HEK293T (cell line): Measurements from ENCODE around the gene POU6F2.

ENCODE experiments used
- CTCF ChIA-PET: fragments of 350-600 bp; formaldehyde crosslinking; extraction: SDS; loops from one replicate; lab custom pipeline; 2021; ENCODE audit warnings: antibody characterized with exemption, inconsistent platforms; lab: Yijun Ruan, JAX
- POLR2A ChIA-PET: fragments of 350-600 bp; formaldehyde crosslinking; extraction: SDS; loops from one replicate; lab custom pipeline; 2020; ENCODE audit warnings: antibody characterized with exemption, inconsistent platforms; lab: Yijun Ruan, JAX
- DNase-seq: peaks from one replicate; pipeline ENCODE4 v3.0.0; 2012; ENCODE audit warnings: mixed read lengths; ENCODE audit errors: extremely low spot score
- ARNT ChIP-seq: fragments of 450-650 bp; IDR thresholded peaks from 2 replicates; pipeline ENCODE4 v1.6.1; 2017; ENCODE audit warnings: mild to moderate bottlenecking
- BHLHE40 ChIP-seq: fragments of 450-650 bp; IDR thresholded peaks from 2 replicates; pipeline ENCODE4 v1.6.1; 2016; ENCODE audit warnings: mild to moderate bottlenecking, moderate library complexity, borderline replicate concordance
- CTBP1 ChIP-seq: fragments of 450-650 bp; IDR thresholded peaks from 2 replicates; pipeline ENCODE4 v1.6.1; 2016; ENCODE audit warnings: borderline replicate concordance
- ELF4 ChIP-seq: fragments of 450-650 bp; IDR thresholded peaks from 2 replicates; pipeline ENCODE4 v1.6.1; 2017; ENCODE audit warnings: antibody characterized with exemption
- FOXA1 ChIP-seq: fragments of 450-650 bp; IDR thresholded peaks from 2 replicates; pipeline ENCODE4 v1.6.1; 2016; ENCODE audit warnings: mild to moderate bottlenecking
- FOXK2 ChIP-seq: fragments of 450-650 bp; IDR thresholded peaks from 2 replicates; pipeline ENCODE4 v1.6.1; 2016; ENCODE audit warnings: mild to moderate bottlenecking
- FOXM1 ChIP-seq: fragments of 450-650 bp; IDR thresholded peaks from 2 replicates; pipeline ENCODE4 v1.6.1; 2017; ENCODE audit warnings: mild to moderate bottlenecking, borderline replicate concordance
- HDGF ChIP-seq: fragments of 450-650 bp; IDR thresholded peaks from 2 replicates; pipeline ENCODE4 v1.6.1; 2017; ENCODE audit warnings: antibody characterized with exemption, borderline replicate concordance
- L3MBTL2 ChIP-seq: fragments of 450-650 bp; conservative IDR thresholded peaks from 2 replicates; pipeline ENCODE4 v1.6.1; 2016; ENCODE audit warnings: mild to moderate bottlenecking
- LEF1 ChIP-seq: fragments of 450-650 bp; IDR thresholded peaks from 2 replicates; pipeline ENCODE4 v1.6.1; 2017; ENCODE audit warnings: mild to moderate bottlenecking, borderline replicate concordance
- NFRKB ChIP-seq: fragments of 450-650 bp; IDR thresholded peaks from 2 replicates; pipeline ENCODE4 v1.6.1; 2016; ENCODE audit warnings: mild to moderate bottlenecking, moderate library complexity
- SP1 ChIP-seq: fragments of 450-650 bp; IDR thresholded peaks from 2 replicates; pipeline ENCODE4 v1.6.1; 2017
- SUZ12 ChIP-seq: fragments of 450-650 bp; IDR thresholded peaks from 2 replicates; pipeline ENCODE4 v1.6.1; 2016; ENCODE audit warnings: mild to moderate bottlenecking
- TARDBP ChIP-seq: fragments of 450-650 bp; IDR thresholded peaks from 2 replicates; pipeline ENCODE4 v1.6.1; 2016
- ZNF384 ChIP-seq: fragments of 450-650 bp; IDR thresholded peaks from 2 replicates; pipeline ENCODE4 v1.6.1; 2016
- TF ChIP-seq, protein P1 (sequence below): fragments of 450-650 bp; IDR thresholded peaks from 2 replicates; pipeline ENCODE4 v1.6.1; 2016

The POU6F2 gene

GRCh38 chr7:39073432-39073831, 95.7 kb downstream of the POU6F2 start:
- TF ChIP-seq HDGF (no peak), NFRKB (no peak), LEF1 (no peak), FOXM1 (no peak)
- ChIA-PET CTCF (no interaction called here), POLR2A (interaction anchor here (1.6 kb wide), 1 partner anchor 12 kb away, joined by 6 read pairs; no protein-coding TSS in a partner anchor)
- DNase-seq: peak; percentile 22

DNA sequence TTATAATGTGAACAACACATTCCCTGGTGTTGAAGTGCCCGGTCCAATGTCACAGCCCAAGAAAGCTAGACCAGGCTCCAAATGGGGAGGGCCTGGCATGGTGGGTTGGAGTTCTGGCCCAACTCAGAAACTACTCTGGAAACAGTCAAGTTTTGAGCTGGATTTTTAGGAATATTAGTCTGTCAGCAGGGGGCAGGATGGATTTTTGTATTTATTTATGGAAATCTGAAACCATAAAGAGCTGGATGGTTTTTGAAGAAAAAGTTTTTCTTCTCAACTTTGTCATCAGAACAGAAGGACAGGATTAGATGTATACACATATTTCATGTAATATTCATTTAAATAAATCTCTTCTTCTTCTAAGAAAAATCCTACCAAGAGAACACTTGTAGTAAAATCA, 97.5 kb downstream of the POU6F2 start:
- DNase-seq: no peak
- TF ChIP-seq FOXA1 (no peak), FOXK2 (no peak), FOXM1 (no peak), ARNT (no peak), LEF1 (no peak), L3MBTL2 (no peak), NFRKB (no peak), SUZ12 (no peak), ELF4 (no peak), SP1 (no peak), BHLHE40 (no peak), CTBP1 (no peak)
- CTCF ChIA-PET: interaction anchor here (0.6 to 1.5 kb wide), 2 partner anchors 10 to 237 kb away, joined by 3 to 4 read pairs; no protein-coding TSS in a partner anchor
- POLR2A ChIA-PET: interaction anchor here (0.9 kb wide), 1 partner anchor 10 kb away, joined by 3 read pairs; no protein-coding TSS in a partner anchor

DNA sequence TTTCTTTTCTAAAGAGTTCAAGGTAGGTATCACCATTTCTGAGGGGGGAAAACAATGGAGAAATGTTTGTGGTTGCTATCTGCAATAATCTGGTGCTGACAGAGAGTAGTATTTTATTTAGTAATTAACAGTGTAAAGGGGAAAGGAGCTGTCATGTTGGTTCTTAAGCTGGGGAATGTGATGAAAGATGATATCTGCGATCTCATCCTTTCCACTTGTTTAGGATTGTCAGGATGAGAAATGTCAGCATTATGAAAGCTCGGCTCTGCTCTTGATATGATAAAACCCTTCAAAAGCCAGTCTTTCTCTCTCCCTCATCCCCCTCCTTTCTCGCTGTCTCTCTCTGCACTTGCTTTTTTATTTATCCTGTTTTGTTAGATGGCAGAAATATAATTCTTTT, 106.1 kb downstream of the POU6F2 start:
- ChIA-PET CTCF (no interaction called here), POLR2A (no interaction called here)
- no peak for DNase-seq
- TF ChIP-seq ARNT (no peak), ELF4 (no peak), NFRKB (no peak), HDGF (no peak), LEF1 (no peak), SP1 (no peak), CTBP1 (no peak), FOXA1 (no peak), ZNF384 (no peak), BHLHE40 (no peak), FOXK2 (no peak), L3MBTL2 (no peak), FOXM1 (no peak)
- TF ChIP-seq, protein P1, sequence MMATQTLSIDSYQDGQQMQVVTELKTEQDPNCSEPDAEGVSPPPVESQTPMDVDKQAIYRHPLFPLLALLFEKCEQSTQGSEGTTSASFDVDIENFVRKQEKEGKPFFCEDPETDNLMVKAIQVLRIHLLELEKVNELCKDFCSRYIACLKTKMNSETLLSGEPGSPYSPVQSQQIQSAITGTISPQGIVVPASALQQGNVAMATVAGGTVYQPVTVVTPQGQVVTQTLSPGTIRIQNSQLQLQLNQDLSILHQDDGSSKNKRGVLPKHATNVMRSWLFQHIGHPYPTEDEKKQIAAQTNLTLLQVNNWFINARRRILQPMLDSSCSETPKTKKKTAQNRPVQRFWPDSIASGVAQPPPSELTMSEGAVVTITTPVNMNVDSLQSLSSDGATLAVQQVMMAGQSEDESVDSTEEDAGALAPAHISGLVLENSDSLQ: no peak

GRCh38 chr7:39084349-39084748, 106.6 kb downstream of the POU6F2 start:
- ChIA-PET CTCF (no interaction called here), POLR2A (interaction anchor here (1.3 kb wide), 1 partner anchor 20 kb away, joined by 6 read pairs; no protein-coding TSS in a partner anchor)
- no peak for TF ChIP-seq CTBP1
- no peak for TF ChIP-seq SUZ12
- no peak for TF ChIP-seq NFRKB
- no peak for TF ChIP-seq TARDBP
- TF ChIP-seq, protein P1: no peak
- no peak for TF ChIP-seq FOXM1
- TF ChIP-seq FOXA1: no peak
- TF ChIP-seq LEF1: no peak
- no peak for TF ChIP-seq FOXK2
- no peak for TF ChIP-seq L3MBTL2
- no peak for DNase-seq

DNA sequence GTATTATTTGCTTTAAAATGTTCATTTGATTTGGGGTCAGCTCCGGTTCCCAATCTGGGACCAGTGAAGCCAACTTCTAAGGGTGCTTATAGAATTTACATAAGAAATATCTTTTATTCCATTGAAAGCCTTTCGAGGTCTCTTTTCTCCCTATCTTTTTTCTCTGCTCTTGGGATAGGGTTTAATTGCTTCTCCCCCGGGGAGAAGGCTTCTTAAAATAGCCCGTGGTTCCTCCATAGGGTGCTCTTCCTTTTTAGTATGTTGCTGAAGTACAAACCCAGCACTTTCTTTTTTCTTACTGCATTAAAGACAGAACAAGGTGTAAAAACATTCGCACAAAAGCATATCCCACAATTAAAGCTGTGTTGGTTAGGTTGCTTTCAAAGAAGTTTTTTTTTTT, 107.5 kb downstream of the POU6F2 start:
- CTCF ChIA-PET: interaction anchor here (1.1 kb wide), 1 partner anchor 9 kb away, joined by 4 read pairs; no protein-coding TSS in a partner anchor
- no peak for TF ChIP-seq FOXM1
- no peak for TF ChIP-seq CTBP1
- DNase-seq: no peak
- POLR2A ChIA-PET: interaction anchor here (0.6 to 1.3 kb wide), 7 partner anchors 10 to 332 kb away, joined by 3 to 6 read pairs (median 3); no protein-coding TSS in a partner anchor

DNA sequence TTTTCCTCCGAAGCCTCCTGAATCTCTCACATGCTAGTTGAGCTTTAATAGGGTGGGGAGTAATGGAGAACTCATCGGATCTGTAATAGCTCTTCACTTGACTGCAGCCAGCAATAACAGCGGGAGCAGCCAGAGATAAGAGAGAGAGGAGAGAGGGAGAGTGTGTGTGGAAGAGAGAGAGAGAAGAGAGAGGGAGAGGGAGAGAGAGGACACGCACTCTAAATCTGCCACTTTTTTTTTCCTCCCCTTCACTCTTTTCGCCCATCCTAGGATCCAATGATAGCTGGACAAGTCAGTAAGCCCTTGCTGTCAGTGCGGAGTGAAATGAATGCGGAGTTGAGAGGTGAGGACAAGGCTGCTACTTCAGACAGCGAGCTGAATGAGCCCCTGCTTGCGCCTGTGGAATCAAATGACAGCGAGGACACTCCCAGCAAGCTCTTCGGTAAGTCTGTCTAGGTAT, 107.9 kb downstream of the POU6F2 start:
- POLR2A ChIA-PET: interaction anchor here (0.6 to 1.3 kb wide), 7 partner anchors 10 to 332 kb away, joined by 3 to 6 read pairs (median 3); no protein-coding TSS in a partner anchor
- DNase-seq: peak; percentile 58
- TF ChIP-seq ELF4 (no peak), ZNF384 (peak; percentile 78), L3MBTL2 (peak; percentile 74), SP1 (no peak)
- TF ChIP-seq, protein P1: peak; percentile 60
- CTCF ChIA-PET: interaction anchor here (0.7 to 1.1 kb wide), 2 partner anchors 10 kb away, joined by 3 to 4 read pairs; no protein-coding TSS in a partner anchor
